Measurements from ENCODE around the gene UBE2D4. TPM values are rescaled to one million over a fixed set of nuclear protein-coding genes. Genes with fewer than 3 reads are reported as not detected.
A peak's percentile ranks its signal among the peaks of the same experiment; 100 is the strongest.
"Not testable (repeated sequence)": the region's sequence is repeated elsewhere in the genome, so short reads cannot be mapped to it uniquely, and the experiment has no call there.

Gene UBE2D4
- total and polyA plus RNA-seq, 4 experiments from 2014 or later, result 10.9 to 21.9 (median 13.8) TPM

DNA sequence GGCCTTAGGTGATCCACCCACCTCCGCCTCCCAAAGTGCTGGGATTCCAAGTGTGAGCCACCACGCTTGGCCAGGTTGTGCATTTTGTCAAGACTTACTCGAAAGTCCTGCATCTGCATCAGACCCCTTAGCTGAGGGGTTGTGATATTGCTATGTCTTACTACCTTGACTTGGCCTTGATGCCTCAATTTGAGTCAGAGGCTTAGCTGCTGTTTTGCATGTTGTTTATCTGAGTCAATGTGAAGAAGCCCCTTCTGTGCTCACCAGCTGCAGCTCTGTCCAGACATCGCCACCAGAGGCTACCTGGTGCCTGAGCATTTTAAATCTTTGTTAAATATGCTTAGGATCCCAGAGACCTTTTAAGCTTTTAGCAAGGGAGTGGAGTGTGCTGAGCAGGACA, 18.1 kb downstream of the UBE2D4 start:
- H3K36me3 Mint-ChIP-seq, result peaks cover 22 to 29% of the 10 kb centered on the region in 2 donors

DNA sequence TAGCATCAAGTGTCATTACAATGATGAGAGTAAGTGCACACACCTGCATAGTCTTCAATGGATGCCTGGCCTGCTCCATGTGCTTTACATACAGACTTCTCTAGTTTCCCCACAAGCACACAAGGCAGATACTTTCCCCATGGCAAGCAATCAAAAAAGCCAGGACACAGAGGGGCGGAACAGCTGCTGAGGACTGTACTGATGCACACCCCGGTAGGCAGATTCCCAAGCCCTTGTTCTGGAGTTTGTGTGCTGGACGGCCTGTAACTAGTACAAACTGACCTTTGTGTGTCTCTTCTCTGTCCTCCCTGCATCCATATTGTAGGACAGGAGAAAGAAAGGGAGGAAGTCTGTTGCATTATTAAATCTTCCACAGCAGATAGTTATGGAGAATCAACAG, 25.8 kb downstream of the UBE2D4 start:
- Mint-ChIP-seq H3K27me3 (no peaks in the 10 kb centered on the region), H3K4me3 (no peak overlapping the region), H3K27ac (no peak overlapping the region), H3K36me3 (peaks cover 45 to 48% of the 10 kb centered on the region in 2 donors), H3K9me3 (no peaks in the 10 kb centered on the region), H3K4me1 (peaks cover 11 to 18% (median 12%) of the 10 kb centered on the region in 4 donors)
- no peak overlapping the region for H3K4me3 ChIP-seq (ENCODE audit: low read length in 2 of 2)
- intact Hi-C loops (cut with micrococcal nuclease), result no loop called here
- H3K9me3 ChIP-seq (ENCODE audit: control insufficient read depth in 1 of 2, low read length in 2 of 2), result no peaks in the 10 kb centered on the region
- H3K4me1 ChIP-seq (ENCODE audit: insufficient read depth, low read length), result peaks cover 11% of the 10 kb centered on the region
- ChIA-PET CTCF (ENCODE audit: partially characterized antibody) (no interaction called here), POLR2A (ENCODE audit: partially characterized antibody) (no interaction called here)
- H3K27ac ChIP-seq (ENCODE audit: low read depth, low read length), result no peak overlapping the region
- no peaks in the 10 kb centered on the region for H3K27me3 ChIP-seq (ENCODE audit: insufficient read depth, low read length)
- DNase-seq, result no peak
- peaks cover 34% of the 10 kb centered on the region for H3K36me3 ChIP-seq (ENCODE audit: insufficient read depth, low read length)

More for the DNA sequence above, 18.1 kb downstream of the UBE2D4 start:
- Mint-ChIP-seq H3K4me1 (no peaks in the 10 kb centered on the region), H3K4me3 (no peak overlapping the region), H3K27me3 (no peaks in the 10 kb centered on the region), H3K9me3 (no peaks in the 10 kb centered on the region), H3K27ac (peak overlapping the region in 2 of 7 donors; percentile 29 to 43)
- POLR2A ChIA-PET (ENCODE audit: partially characterized antibody), result interaction anchor here (1.5 kb wide), 1 partner anchor 18 kb away, joined by 5 read pairs; the partner anchor contains the start of gene UBE2D4
- no peak overlapping the region for H3K4me3 ChIP-seq (ENCODE audit: low read length in 2 of 2)
- H3K36me3 ChIP-seq (ENCODE audit: insufficient read depth, low read length), result peaks cover 6% of the 10 kb centered on the region
- intact Hi-C loops (cut with micrococcal nuclease), result no loop called here
- no peaks in the 10 kb centered on the region for H3K9me3 ChIP-seq (ENCODE audit: control insufficient read depth in 1 of 2, low read length in 2 of 2)
- H3K27ac ChIP-seq (ENCODE audit: low read depth, low read length), result no peak overlapping the region
- DNase-seq, result no peak
- H3K27me3 ChIP-seq (ENCODE audit: insufficient read depth, low read length), result no peaks in the 10 kb centered on the region
- no peaks in the 10 kb centered on the region for H3K4me1 ChIP-seq (ENCODE audit: insufficient read depth, low read length)
- CTCF ChIA-PET (ENCODE audit: partially characterized antibody), result interaction anchor here (1.2 kb wide), 1 partner anchor 15 kb away, joined by 3 read pairs; no protein-coding TSS in a partner anchor

- no peak for DNase-seq
- H3K4me1 Mint-ChIP-seq, result peaks cover 11 to 18% (median 12%) of the 10 kb centered on the region in 4 donors
- H3K4me3 ChIP-seq (ENCODE audit: low read length in 2 of 2), result no peak overlapping the region
- ChIA-PET CTCF (ENCODE audit: partially characterized antibody) (no interaction called here), POLR2A (ENCODE audit: partially characterized antibody) (no interaction called here)
- peak overlapping the region in 1 of 7 donors; percentile 47 for H3K27ac Mint-ChIP-seq
- H3K27ac ChIP-seq (ENCODE audit: low read depth, low read length), result no peak overlapping the region
- peaks cover 34% of the 10 kb centered on the region for H3K36me3 ChIP-seq (ENCODE audit: insufficient read depth, low read length)
- H3K4me1 ChIP-seq (ENCODE audit: insufficient read depth, low read length), result peaks cover 11% of the 10 kb centered on the region
- H3K27me3 ChIP-seq (ENCODE audit: insufficient read depth, low read length), result no peaks in the 10 kb centered on the region
- no peaks in the 10 kb centered on the region for H3K9me3 Mint-ChIP-seq
- no peak overlapping the region for H3K4me3 Mint-ChIP-seq
- peaks cover 40 to 42% of the 10 kb centered on the region in 2 donors for H3K36me3 Mint-ChIP-seq
- no peaks in the 10 kb centered on the region for H3K9me3 ChIP-seq (ENCODE audit: control insufficient read depth in 1 of 2, low read length in 2 of 2)
- intact Hi-C loops (cut with micrococcal nuclease), result no loop called here
- H3K27me3 Mint-ChIP-seq, result no peaks in the 10 kb centered on the region
These were observed 26.8 kb downstream of the UBE2D4 start for GRCh38 chr7:43953071-43953470.

DNA sequence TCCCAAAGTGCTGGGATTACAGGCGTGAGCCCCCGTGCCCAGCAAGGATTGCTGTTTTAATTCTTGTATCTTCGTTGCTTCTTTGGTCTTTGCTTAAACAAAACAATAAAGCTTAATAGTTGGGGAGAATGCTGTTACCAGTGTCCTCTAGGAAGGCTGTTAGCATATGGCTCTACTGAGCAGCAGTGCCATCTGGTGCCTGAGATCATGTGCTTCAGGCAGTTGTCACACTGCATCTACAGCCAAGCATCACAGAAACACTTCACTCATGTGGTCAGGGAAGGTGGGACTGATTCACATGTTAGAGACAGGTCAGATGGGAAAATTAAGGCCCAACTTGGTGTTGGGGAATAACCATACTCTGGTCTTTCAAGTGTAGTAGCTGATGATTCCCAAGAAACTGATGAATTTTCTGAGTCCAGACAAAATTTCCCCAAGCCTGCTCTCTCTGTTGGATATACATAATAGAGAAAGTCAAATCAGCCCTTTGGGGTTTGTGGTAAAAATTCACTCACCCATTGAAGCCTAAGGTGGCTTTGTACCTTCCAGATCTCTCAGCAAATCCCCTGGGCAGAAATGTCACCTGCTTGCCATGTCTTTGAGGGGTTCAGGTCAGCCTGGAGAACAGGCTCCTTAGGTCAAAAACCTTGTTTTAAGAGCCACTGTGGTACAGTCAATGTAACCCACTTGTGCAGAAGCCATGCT, 28.4 kb downstream of the UBE2D4 start:
- DNase-seq, result no peak
- peak overlapping the region in 3 of 7 donors; percentile 12 to 53 (median 43) for H3K27ac Mint-ChIP-seq
- CTCF ChIA-PET (ENCODE audit: partially characterized antibody), result no interaction called here

GRCh38 chr7:43956027-43956426, 29.8 kb downstream of the UBE2D4 start:
- Histone ChIP-seq H3K27ac (ENCODE audit: low read depth, low read length) (no peak overlapping the region), H3K4me1 (ENCODE audit: insufficient read depth, low read length) (peaks cover 11% of the 10 kb centered on the region), H3K36me3 (ENCODE audit: insufficient read depth, low read length) (peaks cover 19% of the 10 kb centered on the region), H3K4me3 (ENCODE audit: low read length in 2 of 2) (no peak overlapping the region), H3K9me3 (ENCODE audit: control insufficient read depth in 1 of 2, low read length in 2 of 2) (no peaks in the 10 kb centered on the region), H3K27me3 (ENCODE audit: insufficient read depth, low read length) (no peaks in the 10 kb centered on the region)
- peak in 1 of 5 donors; percentile 4 for DNase-seq
- peak overlapping the region in 6 of 7 donors; percentile 9 to 86 (median 70) for H3K27ac Mint-ChIP-seq
- intact Hi-C loops (cut with micrococcal nuclease), result no loop called here
- no peaks in the 10 kb centered on the region for H3K9me3 Mint-ChIP-seq
- H3K27me3 Mint-ChIP-seq, result no peaks in the 10 kb centered on the region
- POLR2A ChIA-PET (ENCODE audit: partially characterized antibody), result no interaction called here
- peaks cover 11 to 18% (median 12%) of the 10 kb centered on the region in 4 donors for H3K4me1 Mint-ChIP-seq
- H3K36me3 Mint-ChIP-seq, result peaks cover 33 to 41% of the 10 kb centered on the region in 2 donors
- CTCF ChIA-PET (ENCODE audit: partially characterized antibody), result no interaction called here
- peak overlapping the region in 2 of 8 donors; percentile 35 to 36 for H3K4me3 Mint-ChIP-seq

More for the DNA sequence above, 28.4 kb downstream of the UBE2D4 start:
- Mint-ChIP-seq H3K4me3 (no peak overlapping the region), H3K36me3 (peaks cover 37% of the 10 kb centered on the region in 2 donors), H3K27me3 (no peaks in the 10 kb centered on the region), H3K9me3 (no peaks in the 10 kb centered on the region), H3K4me1 (peaks cover 11 to 18% (median 12%) of the 10 kb centered on the region in 4 donors)
- Histone ChIP-seq H3K4me1 (ENCODE audit: insufficient read depth, low read length) (peaks cover 11% of the 10 kb centered on the region), H3K36me3 (ENCODE audit: insufficient read depth, low read length) (peaks cover 25% of the 10 kb centered on the region), H3K4me3 (ENCODE audit: low read length in 2 of 2) (no peak overlapping the region), H3K27ac (ENCODE audit: low read depth, low read length) (no peak overlapping the region), H3K27me3 (ENCODE audit: insufficient read depth, low read length) (no peaks in the 10 kb centered on the region), H3K9me3 (ENCODE audit: control insufficient read depth in 1 of 2, low read length in 2 of 2) (no peaks in the 10 kb centered on the region)
- POLR2A ChIA-PET (ENCODE audit: partially characterized antibody), result interaction anchor here (0.7 kb wide), 1 partner anchor 120 kb away, joined by 3 read pairs; no protein-coding TSS in a partner anchor
- intact Hi-C loops (cut with micrococcal nuclease), result no loop called here

DNA sequence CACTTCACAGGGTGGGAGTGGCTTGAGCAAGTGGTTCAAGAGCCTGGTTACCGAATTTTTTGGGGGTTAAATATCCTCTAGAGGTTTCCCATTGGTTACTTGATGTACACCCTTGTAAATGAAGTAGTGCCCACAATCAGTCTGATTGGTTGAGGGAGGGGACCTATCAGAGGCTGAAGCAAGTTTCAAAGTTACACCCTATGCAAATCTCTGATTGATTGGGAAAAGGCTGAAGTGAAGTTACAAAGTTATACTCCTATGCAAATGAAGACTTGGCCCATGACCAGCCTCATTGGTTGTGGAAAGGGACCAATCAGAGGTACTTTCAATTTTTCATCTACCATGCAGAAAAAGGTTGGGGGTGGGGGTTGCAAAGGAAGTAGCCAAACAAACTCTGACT, 34.7 kb downstream of the UBE2D4 start:
- Mint-ChIP-seq H3K4me1 (peaks cover 5 to 7% (median 6%) of the 10 kb centered on the region in 4 donors), H3K9me3 (no peaks in the 10 kb centered on the region), H3K27me3 (no peaks in the 10 kb centered on the region), H3K36me3 (peaks cover 8 to 21% of the 10 kb centered on the region in 2 donors), H3K4me3 (no peak overlapping the region), H3K27ac (peak overlapping the region in 1 of 7 donors; percentile 48)
- peaks cover 5% of the 10 kb centered on the region for H3K4me1 ChIP-seq (ENCODE audit: insufficient read depth, low read length)
- no peaks in the 10 kb centered on the region for H3K36me3 ChIP-seq (ENCODE audit: insufficient read depth, low read length)
- H3K4me3 ChIP-seq (ENCODE audit: low read length in 2 of 2), result no peak overlapping the region
- H3K27ac ChIP-seq (ENCODE audit: low read depth, low read length), result no peak overlapping the region
- ChIA-PET CTCF (ENCODE audit: partially characterized antibody) (no interaction called here), POLR2A (ENCODE audit: partially characterized antibody) (no interaction called here)
- no peaks in the 10 kb centered on the region for H3K27me3 ChIP-seq (ENCODE audit: insufficient read depth, low read length)
- no peaks in the 10 kb centered on the region for H3K9me3 ChIP-seq (ENCODE audit: control insufficient read depth in 1 of 2, low read length in 2 of 2)
- DNase-seq, result no peak
- intact Hi-C loops (cut with micrococcal nuclease), result no loop called here

DNA sequence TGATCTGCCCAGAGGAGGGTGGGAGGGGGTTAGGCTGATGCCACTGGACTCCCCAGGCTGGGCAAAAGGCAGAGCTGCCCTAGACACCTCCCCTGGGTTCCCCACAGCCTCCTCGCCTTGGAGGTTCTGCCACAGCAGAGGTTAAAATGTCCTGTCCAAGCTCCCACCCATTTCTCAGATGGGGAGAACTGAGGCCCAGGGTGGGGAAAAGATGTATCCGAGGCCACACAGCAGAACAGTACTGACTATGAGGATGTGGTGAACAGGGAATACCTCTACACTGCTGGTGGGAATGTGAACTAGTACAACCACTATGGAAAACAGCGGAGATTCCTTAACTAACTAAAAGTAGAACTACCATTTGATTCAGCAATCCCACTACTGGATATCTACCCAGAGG, 40.2 kb downstream of the UBE2D4 start:
- H3K4me1 Mint-ChIP-seq; H3K36me3 ChIP-seq (ENCODE audit: insufficient read depth, low read length); DNase-seq; intact Hi-C loops (cut with micrococcal nuclease); H3K27ac Mint-ChIP-seq; H3K36me3 Mint-ChIP-seq; H3K4me1 ChIP-seq (ENCODE audit: insufficient read depth, low read length); H3K4me3 Mint-ChIP-seq; H3K27ac ChIP-seq (ENCODE audit: low read depth, low read length); H3K27me3 Mint-ChIP-seq; H3K4me3 ChIP-seq (ENCODE audit: low read length in 2 of 2); H3K9me3 Mint-ChIP-seq; POLR2A ChIA-PET (ENCODE audit: partially characterized antibody); H3K9me3 ChIP-seq (ENCODE audit: control insufficient read depth in 1 of 2, low read length in 2 of 2); CTCF ChIA-PET (ENCODE audit: partially characterized antibody); H3K27me3 ChIP-seq (ENCODE audit: insufficient read depth, low read length): not testable (repeated sequence)
